Dermis blood vessel endothelial cell (primary cell): ENCODE measurements around the gene EIF4EBP2. TPM values are rescaled to one million over a fixed set of nuclear protein-coding genes. Genes with fewer than 3 reads are reported as not detected.

Experiments
- DNase-seq: peaks from one replicate; pipeline ENCODE4 v3.0.0; 2010
- total RNA-seq: library from RNA; depleted of rRNA; stranded (reverse); fragments of >200 nt; gene quantifications from 2 replicates; pipeline ENCODE4 v1.2.3, GENCODE V29; 2014

Gene EIF4EBP2, protein sequence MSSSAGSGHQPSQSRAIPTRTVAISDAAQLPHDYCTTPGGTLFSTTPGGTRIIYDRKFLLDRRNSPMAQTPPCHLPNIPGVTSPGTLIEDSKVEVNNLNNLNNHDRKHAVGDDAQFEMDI
- 28.2 and 49.7 TPM in 2 replicates for total RNA-seq

DNA sequence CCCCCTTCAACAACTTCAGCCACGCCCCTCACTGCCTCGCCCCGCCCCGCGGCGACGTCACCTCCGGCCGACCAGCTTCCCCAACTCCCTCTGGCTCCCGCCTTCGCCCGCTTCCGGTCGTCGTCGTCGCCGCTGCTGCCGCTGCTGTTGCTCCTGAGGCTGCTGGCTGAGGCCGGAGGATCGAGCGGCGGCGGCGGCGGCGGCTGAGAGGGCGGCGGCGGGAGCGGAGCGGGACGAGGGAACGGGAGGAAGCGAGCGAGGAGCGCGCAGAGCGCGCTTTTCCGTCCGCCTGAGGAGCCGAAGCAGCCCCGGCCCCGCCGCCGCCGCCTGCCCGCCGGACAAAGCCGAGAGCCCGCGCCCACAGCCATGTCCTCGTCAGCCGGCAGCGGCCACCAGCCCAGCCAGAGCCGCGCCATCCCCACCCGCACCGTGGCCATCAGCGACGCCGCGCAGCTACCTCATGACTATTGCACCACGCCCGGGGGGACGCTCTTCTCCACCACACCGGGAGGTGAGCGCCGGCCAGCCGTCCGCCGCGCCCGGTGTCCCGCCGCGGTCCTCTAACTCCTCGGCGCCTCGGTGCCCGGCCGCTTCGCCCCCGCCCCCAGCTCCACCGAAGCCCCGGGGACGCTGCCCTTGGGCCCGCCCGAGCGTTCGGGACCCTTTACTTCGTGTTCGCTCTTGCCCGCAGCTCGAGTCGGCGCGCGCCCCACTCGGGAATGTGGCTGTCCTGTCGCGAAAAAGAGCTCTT lies at the start of gene EIF4EBP2:
EIF4EBP2 (plus strand) TSS at position 110 of the 751 bp plus-strand sequence; CDS start at position 367, 257 bp downstream.
- peak; percentile 98 for DNase-seq

DNA sequence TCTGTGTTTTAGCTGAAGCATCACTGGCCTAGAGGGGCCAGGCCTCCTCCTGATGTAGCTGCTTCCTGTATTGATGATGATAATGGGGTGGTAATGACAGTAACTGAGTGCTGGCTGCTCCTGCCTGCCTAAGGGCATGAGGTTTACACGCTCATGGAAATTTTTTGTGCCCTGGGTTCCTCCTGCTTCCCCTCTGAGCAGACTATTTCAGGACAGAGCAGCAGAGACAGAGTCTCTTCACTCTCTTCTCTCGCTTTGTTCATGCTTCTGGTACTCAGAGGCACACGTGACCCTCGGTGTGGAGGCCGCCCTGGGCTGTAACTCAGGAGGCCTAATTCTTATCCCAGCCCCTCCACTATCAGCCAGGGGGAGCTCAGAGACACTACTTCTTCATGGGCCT lies 49.4 kb upstream of the EIF4EBP2 start:
- DNase-seq: no peak

DNA sequence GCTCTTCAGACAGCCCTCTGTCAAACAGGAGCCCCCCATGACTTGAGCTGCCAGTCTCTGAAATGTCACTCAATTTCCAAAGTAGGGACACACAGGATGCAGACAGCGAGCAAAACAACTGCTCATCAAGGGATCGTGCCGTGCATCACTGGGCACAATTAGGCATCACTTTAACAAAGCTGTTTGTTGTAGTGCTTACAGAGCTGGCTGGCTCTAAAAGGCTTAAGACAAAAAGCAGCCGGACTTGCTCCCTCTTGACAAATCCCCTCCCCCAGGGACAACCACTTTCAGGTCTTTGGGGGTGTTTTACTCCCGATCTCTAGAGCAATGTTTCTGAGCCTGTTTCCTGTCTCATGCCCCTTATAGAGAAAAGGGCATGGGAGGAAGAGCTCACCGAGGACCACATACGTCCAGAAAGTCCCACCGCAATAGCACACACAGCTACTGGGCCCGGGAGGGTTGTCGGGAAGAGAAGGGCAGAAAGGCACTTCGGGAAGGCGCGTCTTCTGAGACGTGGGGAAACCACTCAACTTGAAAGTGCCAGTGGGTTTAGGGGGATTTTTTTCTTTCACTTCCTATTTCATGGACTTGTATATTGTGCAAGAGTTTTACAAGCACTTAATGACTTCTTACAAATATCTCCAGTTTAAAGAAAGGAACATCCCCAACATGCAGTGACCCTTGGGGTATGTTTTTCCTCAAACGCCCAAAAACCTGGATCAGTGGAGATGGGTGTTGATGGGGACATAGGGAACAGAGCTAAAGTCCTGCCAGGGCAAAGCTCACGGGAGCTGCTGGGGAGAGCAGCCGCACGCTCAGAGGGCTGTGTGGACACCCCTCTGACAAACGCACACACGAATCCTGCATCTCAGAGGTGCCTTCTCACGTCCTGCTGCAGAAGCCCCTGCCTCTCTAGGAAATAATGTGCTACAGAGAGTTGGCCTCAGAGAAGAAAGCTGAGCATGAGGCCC lies 48.6 kb upstream of the EIF4EBP2 start:
- no peak for DNase-seq

DNA sequence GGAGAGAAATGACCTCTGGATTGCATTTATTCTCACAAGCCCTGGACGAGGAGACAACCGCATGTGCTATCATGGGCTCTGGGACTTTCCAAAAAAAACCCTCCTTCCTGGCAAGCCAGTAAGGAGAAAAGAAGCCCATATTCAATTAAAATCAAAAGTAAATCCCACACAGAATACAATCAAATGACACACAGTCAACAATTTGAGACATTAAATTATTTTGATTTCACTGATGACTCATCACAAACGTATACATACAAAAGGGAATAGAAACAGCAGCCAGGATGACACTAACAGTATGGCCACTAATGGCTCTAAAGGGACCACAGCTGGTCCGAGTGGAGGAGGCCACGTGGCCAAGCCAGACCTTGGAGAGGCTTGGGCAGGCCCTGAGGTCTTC lies 46.4 kb upstream of the EIF4EBP2 start:
- no peak for DNase-seq

DNA sequence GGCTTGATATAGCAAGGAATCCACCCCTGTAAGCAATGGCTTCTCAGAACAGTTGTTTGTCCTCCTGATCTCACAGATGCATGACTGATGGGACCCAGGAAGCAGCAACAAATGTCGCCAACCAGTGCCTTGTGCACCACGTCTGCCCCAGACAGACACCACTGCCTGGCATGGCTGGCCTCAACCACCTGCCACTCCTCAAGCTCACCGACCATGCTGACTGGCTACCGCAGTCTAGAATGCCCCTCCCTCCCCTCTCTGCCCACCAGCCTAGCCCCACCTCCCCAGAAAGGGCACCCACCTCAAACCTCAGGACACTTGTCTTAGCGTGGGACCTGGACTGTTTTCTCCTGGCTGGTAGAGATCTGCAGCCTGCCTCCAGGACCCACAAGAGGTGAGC lies 45.5 kb upstream of the EIF4EBP2 start:
- no peak for DNase-seq

DNA sequence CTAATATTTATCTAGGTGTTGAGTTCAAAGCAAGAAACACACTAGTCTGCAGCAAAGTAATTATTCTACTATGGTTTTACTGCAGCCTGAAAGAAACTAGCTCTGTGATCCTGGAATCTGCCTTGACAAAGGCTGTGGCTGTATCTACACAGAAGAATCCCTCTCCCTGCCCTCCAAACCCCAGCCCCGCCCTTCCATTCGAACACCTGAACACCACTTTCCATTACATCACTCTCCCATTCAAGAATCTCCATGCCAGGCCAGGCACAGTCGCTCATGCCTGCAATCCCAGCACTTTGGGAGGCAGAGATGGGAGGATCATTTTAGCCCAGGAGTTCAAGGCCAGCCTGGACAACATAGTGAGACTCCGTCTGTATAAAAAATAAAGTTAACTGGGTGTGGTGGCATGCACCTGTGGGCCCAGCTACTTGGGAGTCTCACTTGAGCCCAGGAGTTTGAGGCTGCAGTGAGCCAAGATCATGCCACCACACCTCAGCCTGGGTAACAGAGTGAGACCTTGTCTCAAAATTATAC lies 44.9 kb upstream of the EIF4EBP2 start:
- DNase-seq: no peak

DNA sequence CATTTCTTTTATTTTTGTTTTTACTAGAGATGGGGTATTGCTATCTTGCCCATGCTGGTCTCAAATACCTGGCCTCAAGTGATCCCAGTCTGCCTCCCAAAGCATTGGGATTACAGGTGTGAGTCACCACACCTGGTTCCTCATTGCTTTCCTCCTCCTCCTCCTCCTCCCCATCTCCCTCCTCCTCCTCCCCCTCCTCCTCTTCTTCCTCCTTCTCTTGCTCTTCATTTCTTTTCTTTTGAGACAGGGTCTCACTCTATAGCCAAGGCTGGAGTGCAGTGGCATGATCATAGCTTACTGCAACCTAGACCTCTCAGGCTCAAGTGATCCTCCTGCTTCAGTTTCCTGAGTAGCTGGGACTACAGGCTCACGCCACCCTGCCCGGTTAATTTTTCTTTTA lies 43.7 kb upstream of the EIF4EBP2 start:
- DNase-seq: no peak

DNA sequence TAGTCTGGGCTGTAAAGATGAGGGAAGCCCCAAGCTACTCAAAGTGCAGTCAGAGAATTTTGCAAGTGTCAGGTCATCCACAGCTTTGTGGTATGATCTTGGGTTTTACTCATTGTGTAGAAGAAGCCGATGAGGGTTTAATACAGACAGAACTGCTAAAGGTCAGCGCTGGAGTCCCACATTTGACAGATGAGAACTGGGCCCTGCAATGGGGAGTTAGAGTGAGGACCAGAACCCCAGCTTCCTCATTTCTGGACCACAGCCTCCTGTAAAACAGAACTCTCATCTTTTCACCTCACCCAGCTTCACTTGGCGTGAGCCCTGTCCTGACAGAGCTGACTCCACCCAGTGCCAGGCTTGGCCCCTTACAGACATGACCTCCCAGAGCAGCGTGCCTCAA lies 41.6 kb upstream of the EIF4EBP2 start:
- DNase-seq: no peak

DNA sequence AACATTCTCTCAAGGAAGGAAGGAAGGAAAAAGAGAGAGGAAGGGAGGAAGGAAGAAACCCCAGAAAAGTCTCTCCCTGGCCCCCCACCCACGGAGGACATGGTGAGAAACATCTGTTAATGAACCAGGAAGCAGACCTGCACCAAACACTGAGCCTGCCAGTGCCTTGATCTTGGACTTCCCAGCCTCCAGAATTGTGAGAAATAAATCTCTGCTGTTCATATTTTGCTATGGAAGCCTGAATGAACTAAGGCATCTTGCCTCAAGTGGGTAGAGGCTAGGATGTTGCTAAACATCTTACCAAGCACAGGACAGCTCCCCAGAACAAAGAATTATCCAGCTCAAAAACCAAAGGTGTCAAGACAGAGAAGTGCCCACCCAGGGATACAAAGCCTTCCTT lies 40.7 kb upstream of the EIF4EBP2 start:
- DNase-seq: no peak

DNA sequence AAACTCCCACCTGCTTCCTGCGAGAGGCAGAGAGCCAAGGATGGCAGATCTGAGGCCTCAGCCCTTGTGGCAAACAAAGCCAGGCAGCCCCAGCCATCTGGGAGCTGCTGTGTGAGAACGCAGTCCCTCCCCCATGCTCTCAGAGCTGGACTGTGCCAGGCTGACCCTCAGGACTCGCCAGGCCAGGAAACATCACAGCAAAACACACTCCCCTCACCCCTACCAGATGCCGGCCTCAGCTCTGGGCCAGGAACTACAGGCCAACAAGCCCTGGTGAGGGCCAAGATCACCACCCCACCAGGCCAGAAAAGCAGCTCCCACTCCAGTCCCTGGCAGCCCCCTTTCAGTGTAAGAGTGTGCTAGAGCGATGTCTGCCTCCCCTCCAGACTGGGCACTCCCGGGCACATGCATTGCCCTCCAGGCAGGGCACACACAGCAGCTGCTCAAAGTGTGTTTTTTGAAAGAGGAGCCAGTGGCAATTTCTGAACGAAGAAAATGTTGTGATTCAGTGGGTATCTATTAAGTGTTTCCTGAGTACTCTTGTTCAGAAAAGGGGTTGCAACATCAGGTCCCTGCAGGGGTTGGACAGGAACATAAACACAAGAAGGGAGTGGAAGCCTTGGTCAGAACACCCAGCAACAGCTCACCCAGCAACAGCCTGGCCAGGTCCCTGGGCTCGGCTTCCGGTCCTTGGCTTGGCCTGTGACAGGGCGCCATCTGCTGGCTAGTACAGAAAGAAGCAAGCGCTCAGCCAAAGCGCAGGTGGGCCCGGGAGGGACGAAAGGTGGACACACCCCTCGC lies 39.8 kb upstream of the EIF4EBP2 start:
- DNase-seq: peak; percentile 90

DNA sequence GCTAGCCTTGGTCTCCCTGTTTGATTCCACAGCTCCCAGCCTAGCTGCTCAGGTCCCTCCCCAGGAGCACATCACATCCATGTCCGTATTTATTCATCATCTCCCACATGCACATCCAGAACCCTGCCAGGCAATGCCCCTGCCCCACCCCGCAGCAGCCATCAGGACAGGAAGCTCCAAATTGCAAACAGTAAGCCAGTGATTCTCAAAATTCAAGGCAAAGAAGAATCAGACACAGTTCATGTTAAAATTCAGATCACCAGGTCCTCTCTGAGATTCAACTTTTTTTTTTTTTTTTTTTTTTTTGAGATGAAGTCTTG lies 39.2 kb upstream of the EIF4EBP2 start:
- DNase-seq: no peak

DNA sequence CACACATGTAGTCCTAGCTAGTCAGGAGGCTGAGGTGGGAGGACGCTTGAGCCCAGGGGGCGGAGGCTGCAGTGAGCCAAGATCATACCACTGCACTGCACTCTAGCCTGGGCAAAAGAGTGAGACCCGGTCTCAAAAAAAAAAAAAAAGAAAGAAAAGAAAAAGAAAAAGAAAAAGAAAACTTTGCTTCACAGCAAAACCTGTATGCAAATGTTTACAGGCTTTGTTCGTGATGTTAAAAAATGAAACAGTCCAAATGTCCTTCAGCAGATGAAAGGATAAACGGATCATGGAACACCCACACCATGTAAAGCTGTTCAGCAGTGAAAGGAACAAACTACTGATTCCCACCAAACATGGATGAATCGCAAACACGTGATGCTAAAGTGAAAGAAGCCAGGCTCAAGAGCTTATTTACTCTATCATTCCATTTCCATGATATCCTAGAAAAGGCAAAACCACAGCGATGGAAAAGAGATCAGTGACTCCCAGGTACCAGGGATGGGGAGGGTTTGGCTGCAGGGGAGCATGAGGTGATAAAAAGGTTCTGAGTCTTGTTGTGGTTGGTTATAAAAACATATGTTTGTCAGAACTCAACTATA lies 36.6 kb upstream of the EIF4EBP2 start:
- DNase-seq: no peak

DNA sequence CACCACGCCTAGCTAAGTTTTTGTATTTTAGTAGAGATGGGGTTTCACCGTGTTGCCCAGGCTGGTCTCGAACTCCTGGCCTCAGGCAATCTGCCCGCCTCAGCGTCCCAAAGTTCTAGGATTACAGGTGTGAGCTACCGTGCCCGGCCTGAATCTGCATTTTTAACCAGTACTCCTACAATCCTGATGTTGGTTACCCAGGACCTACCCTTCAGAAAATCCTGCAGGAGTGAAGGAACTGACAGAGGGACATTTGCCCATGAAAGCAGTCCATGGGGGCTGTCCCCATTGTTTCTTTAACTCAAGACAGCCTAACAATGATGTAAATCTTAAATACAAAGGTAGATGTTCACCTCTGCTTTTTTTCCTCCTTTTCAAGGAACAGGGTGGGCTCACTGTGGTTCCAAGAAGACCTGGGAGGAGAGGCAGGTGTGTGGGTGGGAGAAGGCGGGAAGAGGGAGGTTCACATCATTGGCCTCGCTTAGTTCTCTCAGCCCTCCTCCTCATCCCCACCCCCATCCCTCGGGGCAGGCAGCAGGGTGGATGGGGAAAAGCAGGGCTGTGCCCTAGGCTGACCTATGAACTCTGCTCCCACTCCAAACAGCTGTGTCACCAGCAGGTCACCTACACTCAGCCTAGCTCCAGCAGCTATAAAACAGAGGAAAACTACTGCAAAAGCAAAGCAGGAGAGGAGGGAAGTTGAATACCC lies 35.0 kb upstream of the EIF4EBP2 start:
- no peak for DNase-seq

DNA sequence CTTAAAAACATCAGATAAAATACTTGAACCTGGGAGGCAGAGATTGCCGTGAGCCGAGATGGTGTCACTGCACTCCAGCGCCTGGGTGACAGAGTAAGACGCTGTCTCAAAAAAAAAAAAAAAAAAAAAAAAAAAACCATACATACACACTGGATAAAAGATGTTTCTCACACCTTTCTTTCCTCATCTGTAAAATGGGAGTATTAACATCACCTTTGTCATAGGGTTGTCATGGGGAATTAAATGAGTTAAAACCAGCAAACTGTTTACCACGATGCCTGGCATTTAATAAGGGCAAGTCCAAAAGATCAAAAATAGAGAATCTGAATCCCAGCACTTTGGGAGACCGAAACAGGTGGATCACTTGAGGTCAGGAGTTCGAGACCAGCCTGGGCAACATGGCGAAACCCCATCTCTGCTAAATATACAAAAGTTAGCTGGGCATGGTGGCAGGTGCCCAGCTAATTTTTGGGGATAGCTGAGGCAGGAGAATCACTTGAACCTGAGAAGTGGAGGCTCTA lies 34.4 kb upstream of the EIF4EBP2 start:
- no peak for DNase-seq

DNA sequence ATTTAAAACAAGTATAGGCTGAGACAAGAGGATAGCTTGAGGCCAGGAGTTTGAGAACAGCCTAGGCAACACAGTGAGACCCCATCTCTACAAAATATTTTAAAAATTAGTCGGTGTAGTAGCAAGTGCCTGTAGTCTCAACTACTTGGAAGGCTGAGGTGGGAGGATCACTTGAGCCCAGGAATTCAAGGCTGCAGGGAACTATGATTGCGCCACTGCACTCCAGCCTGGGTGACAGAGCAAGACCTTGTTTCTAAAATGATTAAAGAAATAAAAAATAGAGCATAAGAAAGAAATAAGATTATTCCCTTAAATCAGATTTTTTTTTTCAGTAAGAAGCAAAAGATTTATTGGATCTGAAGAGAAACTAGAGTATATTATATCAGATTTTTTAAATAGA lies 33.2 kb upstream of the EIF4EBP2 start:
- DNase-seq: no peak

DNA sequence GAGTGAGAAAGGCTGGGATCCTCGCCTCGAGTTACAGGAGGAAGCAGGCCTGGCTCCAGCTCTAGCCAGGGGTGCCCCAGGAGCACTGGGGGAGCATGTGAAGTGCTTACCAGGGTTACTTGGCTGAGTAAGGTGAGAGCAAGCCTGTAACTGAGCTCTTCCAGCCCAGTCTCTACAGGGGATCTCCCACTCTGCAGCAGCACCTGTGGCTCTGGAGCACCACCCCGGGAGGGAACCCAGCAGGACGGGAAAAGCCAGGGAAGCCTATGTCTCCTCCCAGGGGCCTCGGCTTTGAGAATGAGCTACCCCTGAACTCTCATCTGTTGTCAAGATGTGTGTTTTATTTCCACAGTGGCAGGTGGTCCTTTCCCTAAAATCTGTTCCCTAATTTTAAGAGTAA lies 32.1 kb upstream of the EIF4EBP2 start:
- DNase-seq: no peak

DNA sequence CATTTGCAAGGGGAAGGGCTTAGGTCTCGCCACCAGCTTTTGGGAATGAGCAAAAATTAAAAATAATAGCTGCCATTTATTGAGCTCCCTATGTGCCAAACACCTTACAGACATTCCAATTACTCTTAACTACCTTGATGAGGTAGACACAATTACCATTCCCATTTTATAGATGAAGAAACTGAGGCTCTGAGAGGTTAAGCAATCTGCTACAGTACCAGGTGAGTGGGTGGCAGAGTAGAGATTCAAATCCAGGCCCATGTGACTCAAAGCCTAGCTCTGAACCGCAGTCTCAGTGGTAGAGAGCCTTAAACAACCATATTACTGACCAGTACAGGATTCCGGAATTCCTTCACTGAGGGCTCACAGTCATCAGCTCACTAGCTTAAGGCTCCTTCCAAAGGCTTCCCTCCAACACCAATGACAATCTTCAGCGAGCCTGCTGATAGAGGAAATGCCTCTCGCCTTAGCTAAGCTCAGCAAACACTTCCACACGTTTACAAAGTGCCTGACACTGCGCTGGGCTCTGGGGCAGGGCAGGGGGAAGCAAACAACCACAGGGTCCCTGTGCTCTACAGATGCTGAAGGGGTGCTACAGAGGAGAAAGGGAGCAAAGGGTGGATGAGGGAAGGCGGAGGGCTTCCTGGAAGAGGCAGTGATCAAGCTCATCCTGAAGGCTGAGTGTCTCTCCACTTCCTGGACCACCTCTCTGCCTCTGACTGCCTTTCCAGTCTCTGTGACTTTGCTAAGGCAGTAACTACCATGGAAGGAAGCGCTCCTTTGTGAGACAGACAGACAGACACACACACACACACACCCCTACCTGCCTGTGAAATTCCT lies 28.9 kb upstream of the EIF4EBP2 start:
- DNase-seq: peak; percentile 64

DNA sequence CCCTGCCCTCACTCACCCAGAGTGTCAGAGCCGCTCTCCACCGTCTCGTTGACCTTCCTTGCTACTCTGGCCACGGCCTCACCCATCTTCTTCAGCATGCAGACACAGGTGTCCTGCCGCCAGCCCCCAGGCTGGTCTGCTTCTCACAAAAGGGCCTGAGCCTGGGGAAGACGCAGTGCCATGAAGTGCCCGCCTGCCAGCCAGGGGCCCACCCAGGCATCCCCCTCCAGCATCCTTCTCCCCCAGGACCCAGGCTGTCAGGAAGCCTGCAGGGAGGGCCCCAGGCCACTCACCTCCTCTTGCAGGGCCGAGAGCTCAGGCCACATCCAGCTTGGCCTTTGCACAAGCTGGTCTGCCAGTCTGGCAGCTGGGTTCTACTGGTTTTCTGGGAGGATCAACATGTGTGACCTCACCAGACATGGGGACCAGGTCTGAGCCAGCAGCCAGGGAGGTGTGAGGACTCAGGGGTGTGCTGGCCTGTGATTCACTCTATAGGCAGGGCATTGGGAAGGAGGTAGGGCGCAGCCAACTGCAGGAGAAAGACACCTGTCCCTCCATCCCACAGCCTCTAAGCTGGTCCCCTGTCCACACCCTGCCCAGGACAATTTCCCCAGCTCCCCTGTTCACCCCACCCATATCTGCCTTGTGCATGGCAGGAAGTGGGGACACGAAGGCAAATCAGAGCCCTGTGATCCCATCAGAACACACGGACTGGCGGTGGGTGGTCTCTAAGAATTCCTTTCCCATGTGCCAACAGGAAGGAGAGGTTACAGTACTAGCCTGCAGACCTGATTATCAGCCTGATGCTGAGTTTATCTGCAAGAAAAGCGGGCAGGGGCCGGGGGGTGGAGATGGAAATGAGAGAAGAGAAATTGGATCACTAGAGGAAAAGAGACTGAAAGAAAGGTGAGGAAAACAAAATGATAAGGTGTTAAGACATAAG lies 27.2 kb upstream of the EIF4EBP2 start:
- DNase-seq: peak; percentile 30

DNA sequence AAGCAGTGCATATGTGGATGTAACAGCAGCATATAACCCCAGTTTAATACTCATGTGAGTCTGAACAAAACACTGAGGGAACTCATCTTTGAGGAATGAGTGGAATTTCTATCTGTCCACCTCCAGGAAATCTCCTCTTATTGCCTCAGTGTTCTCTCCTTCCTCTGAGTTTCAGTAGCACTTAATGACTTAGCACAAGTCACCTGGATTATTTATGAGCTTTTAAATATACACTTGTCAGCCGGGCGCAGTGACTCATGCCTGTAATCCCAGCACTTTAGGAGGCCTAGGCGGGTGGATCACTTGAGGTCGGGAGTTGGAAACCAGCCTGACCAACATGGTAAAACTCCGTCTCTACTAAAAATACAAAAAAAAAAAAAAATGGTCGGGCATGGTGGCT lies 25.8 kb upstream of the EIF4EBP2 start:
- peak; percentile 59 for DNase-seq
